A549 (cell line): ENCODE results near the gene SLC16A14. TPM values are rescaled to one million over a fixed set of nuclear protein-coding genes. Genes with fewer than 3 reads are reported as not detected.

Source experiments
- ATAC-seq, 2 experiments: fragments of 200-7000 bp in 1 of 2; fragments of >200 bp in 1 of 2; cut with Nextera tagmentation in 1 of 2; cut with Tn5 transposase in 1 of 2; 3 replicates each; pipeline versions ENCODE4 v1.8.0 to v1.9.1; 2018 to 2020; ENCODE audit warnings: mild to moderate bottlenecking in 1 of 2, moderate library complexity in 1 of 2
- CTCF ChIA-PET: fragments of 300-600 bp; sonication (Branson Sonifier 250); formaldehyde crosslinking; extraction: SDS; loops from one replicate; lab custom pipeline; 2021; ENCODE audit warnings: antibody characterized with exemption, inconsistent platforms; lab: Yijun Ruan, JAX
- POLR2A ChIA-PET: fragments of 350-600 bp; formaldehyde crosslinking; extraction: SDS; loops from one replicate; lab custom pipeline; 2021; ENCODE audit warnings: antibody characterized with exemption, inconsistent platforms; lab: Yijun Ruan, JAX
- DNase-seq, 2 experiments: peaks; one replicate each; pipeline versions ENCODE4 v3.0.0 to v3.0.0-alpha.2; 2011 to 2016; ENCODE audit warnings: low read depth in 1 of 2, low spot score in 1 of 2
- FAIRE-seq: peaks from 2 replicates; lab custom pipeline; 2011; peaks lifted over from hg19 to GRCh38; lab: Jason Lieb, UNC
- H3K27ac ChIP-seq, 2 experiments: fragments of >200 bp; sonication (Bioruptor Twin); formaldehyde crosslinking; 3 replicates each; pipeline ENCODE4 v1.5.1; 2016 to 2017
- H3K4me1 ChIP-seq: fragments of >200 bp; sonication (Bioruptor Twin); formaldehyde crosslinking; 3 replicates; pipeline ENCODE4 v1.6.1; 2016
- H3K4me2 ChIP-seq: fragments of >200 bp; sonication (Bioruptor Twin); formaldehyde crosslinking; 3 replicates; pipeline ENCODE4 v1.6.1; 2016
- H3K4me3 ChIP-seq: fragments of >200 bp; sonication (Bioruptor Twin); formaldehyde crosslinking; 3 replicates; pipeline ENCODE4 v1.5.1; 2016
- H3K9me3 ChIP-seq: fragments of >200 bp; sonication (Bioruptor Twin); formaldehyde crosslinking; 3 replicates; pipeline ENCODE4 v1.6.1; 2016
- CHD4 ChIP-seq: fragments of 200-600 bp; sonication (generic); IDR thresholded peaks from 2 replicates; pipeline ENCODE4 v1.6.1; 2016; ENCODE audit warnings: antibody characterized with exemption, mild to moderate bottlenecking, borderline replicate concordance
- CTCF ChIP-seq: fragments of >200 bp; sonication (Bioruptor Twin); formaldehyde crosslinking; IDR thresholded peaks from 3 replicates; pipeline ENCODE4 v1.5.1; 2016
- FOSB ChIP-seq: fragments of 250-450 bp; sonication (Bioruptor Pico); IDR thresholded peaks from 2 replicates; pipeline ENCODE4 v1.5.0; 2020; ENCODE audit warnings: mild to moderate bottlenecking, moderate library complexity
- FOSL2 ChIP-seq, 2 experiments: fragments of 450-650 bp in 1 of 2; fragments of >200 bp in 1 of 2; sonication (Bioruptor Twin) in 1 of 2; formaldehyde crosslinking; IDR thresholded peaks; 2 replicates each; pipeline versions ENCODE4 v1.5.0 to v1.6.1; 2016 to 2020; ENCODE audit warnings: mild to moderate bottlenecking in 1 of 2, moderate library complexity in 1 of 2
- FOXS1 ChIP-seq: fragments of 250-450 bp; sonication (Bioruptor Pico); IDR thresholded peaks from 2 replicates; pipeline ENCODE4 v1.5.0; 2020; ENCODE audit warnings: mild to moderate bottlenecking, moderate library complexity
- HES2 ChIP-seq: fragments of >200 bp; sonication (Bioruptor Twin); formaldehyde crosslinking; IDR thresholded peaks from 2 replicates; pipeline ENCODE4 v1.6.1; 2016
- HOXA7 ChIP-seq: fragments of 250-450 bp; sonication (Bioruptor Pico); IDR thresholded peaks from 2 replicates; pipeline ENCODE4 v1.5.0; 2020; ENCODE audit warnings: mild to moderate bottlenecking, moderate library complexity
- JUN ChIP-seq, 2 experiments: fragments of >200 bp; sonication (Bioruptor Twin); formaldehyde crosslinking; IDR thresholded peaks; 2 replicates in 1 of 2; 3 replicates in 1 of 2; pipeline ENCODE4 v1.6.1; 2016 to 2017
- MAX ChIP-seq: IDR thresholded peaks from 2 replicates; pipeline ENCODE4 v1.6.1; 2012
- MYC ChIP-seq: IDR thresholded peaks from 2 replicates; pipeline ENCODE4 v1.6.1; 2012; ENCODE audit warnings: mild to moderate bottlenecking, inconsistent platforms, low read length, improper control_type of control experiment, borderline replicate concordance
- NR3C1 ChIP-seq: fragments of >200 bp; sonication (Bioruptor Twin); formaldehyde crosslinking; IDR thresholded peaks from 3 replicates; pipeline ENCODE4 v1.6.1; 2017
- PBX3 ChIP-seq: IDR thresholded peaks from 2 replicates; pipeline ENCODE4 v1.6.1; 2012
- POLR2A ChIP-seq: IDR thresholded peaks from 2 replicates; pipeline ENCODE4 v1.6.1; 2012; ENCODE audit warnings: mild to moderate bottlenecking, low read length
- POLR2AphosphoS2 ChIP-seq: conservative IDR thresholded peaks from 2 replicates; pipeline ENCODE4 v1.6.1; 2012; ENCODE audit warnings: low read length, improper control_type of control experiment, inconsistent platforms
- RAD21 ChIP-seq, 2 experiments: fragments of >200 bp in 1 of 2; sonication (Bioruptor Twin) in 1 of 2; formaldehyde crosslinking in 1 of 2; IDR thresholded peaks in 1 of 2; conservative IDR thresholded peaks in 1 of 2; 2 replicates in 1 of 2; 3 replicates in 1 of 2; pipeline ENCODE4 v1.6.1; 2012 to 2018; ENCODE audit warnings: inconsistent platforms in 1 of 2
- RNF2 ChIP-seq: fragments of 200-600 bp; sonication (generic); IDR thresholded peaks from 2 replicates; pipeline ENCODE4 v1.6.1; 2016; ENCODE audit warnings: low read depth, mild to moderate bottlenecking, antibody characterized with exemption, moderate library complexity, borderline replicate concordance
- SMC3 ChIP-seq: fragments of >200 bp; sonication (Bioruptor Twin); formaldehyde crosslinking; IDR thresholded peaks from 3 replicates; pipeline ENCODE4 v1.6.1; 2018; ENCODE audit warnings: inconsistent platforms
- SREBF2 ChIP-seq: fragments of 450-650 bp; IDR thresholded peaks from 2 replicates; pipeline ENCODE4 v1.6.1; 2014; ENCODE audit warnings: mild to moderate bottlenecking, moderate library complexity
- TFCP2L1 ChIP-seq: fragments of 250-450 bp; sonication (Bioruptor Pico); IDR thresholded peaks from 2 replicates; pipeline ENCODE4 v1.5.0; 2021; ENCODE audit warnings: mild to moderate bottlenecking
- ZC3H11A ChIP-seq: fragments of 450-650 bp; IDR thresholded peaks from 2 replicates; pipeline ENCODE4 v1.6.1; 2014; ENCODE audit warnings: antibody characterized with exemption, mild to moderate bottlenecking
- ZNF302 ChIP-seq: fragments of 250-450 bp; sonication (Bioruptor Pico); IDR thresholded peaks from 2 replicates; pipeline ENCODE4 v1.9.0; 2021; ENCODE audit warnings: inconsistent platforms, mild to moderate bottlenecking, moderate library complexity
- WGBS: methylation state at CpG from one replicate; pipeline ENCODE4 v1.1.6; 2017; ENCODE audit errors: missing lambda C conversion rate; 5-methylcytosine and 5-hydroxymethylcytosine counted together
- polyA plus RNA-seq, 4 experiments: library from polyadenylated mRNA; depleted of rRNA in 3 of 4; stranded (reverse); fragments of >200 nt; fragmentation: RNase III in 1 of 4; extraction: RNeasy Plus Mini Kit Qiagen cat#74134 plus additional on column Dnase treatment in 1 of 4; gene quantifications; 2 replicates in 3 of 4; 3 replicates in 1 of 4; pipeline ENCODE4 v1.2.3, GENCODE V29; 2011 to 2017

Gene SLC16A14
- polyA plus RNA-seq, 2 of the 4 experiments (the other 2 are of a cell fraction): 0.37 to 1.1 TPM

- TF ChIP-seq HES2 (no peak), CHD4 (no peak), MYC (no peak), FOXS1 (no peak), JUN (IDR thresholded peaks at IDR 0.05) (no peak), CTCF (no peak)
- no peaks in the 10 kb centered on the region for H3K9me3 ChIP-seq
- H3K27ac ChIP-seq: no peak overlapping the region
- ChIA-PET POLR2A (no interaction called here), CTCF (interaction anchor here (0.6 to 6.9 kb wide), 28 partner anchors 10 to 803 kb away, joined by 3 to 98 read pairs (median 4); partner anchors contain the start of gene SLC16A14)
- ATAC-seq (no peak), FAIRE-seq (no peak), DNase-seq (no peak)
- no peaks in the 10 kb centered on the region; the same call in 2 of the 3 replicates for H3K4me1 ChIP-seq
- no peak overlapping the region for H3K4me3 ChIP-seq
- peak overlapping the region; percentile 46; the same call in 2 of the 3 replicates for H3K4me2 ChIP-seq
- 96% methylated on average over 1 of the region's 1 CpG for WGBS
These were observed 60.0 kb downstream of the SLC16A14 start for GRCh38 chr2:230008708-230009066.

GRCh38 chr2:230007931-230008707 lies 60.6 kb downstream of the SLC16A14 start:
- Histone ChIP-seq H3K27ac (no peak overlapping the region), H3K4me3 (no peak overlapping the region), H3K9me3 (no peaks in the 10 kb centered on the region), H3K4me1 (no peaks in the 10 kb centered on the region; the same call in 2 of the 3 replicates), H3K4me2 (peak overlapping the region; percentile 46)
- TF ChIP-seq SREBF2: no peak
- TF ChIP-seq TFCP2L1 (CRISPR knock-in tag): no peak
- no peak for TF ChIP-seq HES2
- no peak for TF ChIP-seq ZC3H11A
- no peak for TF ChIP-seq NR3C1
- TF ChIP-seq HOXA7 (CRISPR knock-in tag): no peak
- no peak for TF ChIP-seq MAX
- TF ChIP-seq RNF2: no peak
- TF ChIP-seq MYC: no peak
- TF ChIP-seq RAD21 (conservative IDR thresholded peaks at IDR 0.05 in 1 of 2, IDR thresholded peaks at IDR 0.05 in 1 of 2): peak; percentile 86
- TF ChIP-seq PBX3: no peak
- no peak for TF ChIP-seq FOSB
- no peak for TF ChIP-seq POLR2A
- peak; percentile 82 for TF ChIP-seq SMC3
- TF ChIP-seq CTCF: peak; percentile 90
- no peak for TF ChIP-seq FOSL2 (IDR thresholded peaks at IDR 0.05)
- peak; percentile 67 for TF ChIP-seq FOSL2 (CRISPR knock-in tag; IDR thresholded peaks at IDR 0.05)
- TF ChIP-seq CHD4: no peak
- TF ChIP-seq POLR2AphosphoS2: no peak
- TF ChIP-seq ZNF302 (CRISPR knock-in tag): no peak
- DNase-seq (peak; percentile 17 to 66), FAIRE-seq (no peak), ATAC-seq (peak; percentile 82 to 88; a peak in 4 of 6 replicates)
- ChIA-PET POLR2A (no interaction called here), CTCF (interaction anchor here (0.6 to 6.9 kb wide), 34 partner anchors 11 to 803 kb away, joined by 3 to 98 read pairs (median 4); partner anchors contain the start of gene SLC16A14)
- WGBS: 38% methylated on average over 12 of the region's 12 CpGs
